Adrenal gland (tissue), 5 donors: ENCODE measurements around the gene MRPS11.

Experiments used
- POLR2A ChIP-seq, 2 donors: fragments of 450-650 bp; IDR thresholded peaks; one replicate each; pipeline ENCODE4 v1.6.1; 2017; ENCODE audit warnings: antibody characterized with exemption in 2 of 2, mild to moderate bottlenecking in 2 of 2, moderate library complexity in 1 of 2
- TF ChIP-seq, protein P1 (sequence below), 6 experiments: fragments of 450-650 bp in 4 of 6; fragments of 200-600 bp in 2 of 6; sonication (generic) in 1 of 6; IDR thresholded peaks; 1 replicate in 5 of 6; 2 replicates in 1 of 6; pipeline versions ENCODE4 v1.5.1 to v1.8.0; 2016 to 2021; ENCODE audit warnings: antibody characterized with exemption in 6 of 6, mild to moderate bottlenecking in 2 of 6, moderate library complexity in 1 of 6
- donor health status: DM: no; HTN: no; CAD: no.

- TF ChIP-seq, protein P1, sequence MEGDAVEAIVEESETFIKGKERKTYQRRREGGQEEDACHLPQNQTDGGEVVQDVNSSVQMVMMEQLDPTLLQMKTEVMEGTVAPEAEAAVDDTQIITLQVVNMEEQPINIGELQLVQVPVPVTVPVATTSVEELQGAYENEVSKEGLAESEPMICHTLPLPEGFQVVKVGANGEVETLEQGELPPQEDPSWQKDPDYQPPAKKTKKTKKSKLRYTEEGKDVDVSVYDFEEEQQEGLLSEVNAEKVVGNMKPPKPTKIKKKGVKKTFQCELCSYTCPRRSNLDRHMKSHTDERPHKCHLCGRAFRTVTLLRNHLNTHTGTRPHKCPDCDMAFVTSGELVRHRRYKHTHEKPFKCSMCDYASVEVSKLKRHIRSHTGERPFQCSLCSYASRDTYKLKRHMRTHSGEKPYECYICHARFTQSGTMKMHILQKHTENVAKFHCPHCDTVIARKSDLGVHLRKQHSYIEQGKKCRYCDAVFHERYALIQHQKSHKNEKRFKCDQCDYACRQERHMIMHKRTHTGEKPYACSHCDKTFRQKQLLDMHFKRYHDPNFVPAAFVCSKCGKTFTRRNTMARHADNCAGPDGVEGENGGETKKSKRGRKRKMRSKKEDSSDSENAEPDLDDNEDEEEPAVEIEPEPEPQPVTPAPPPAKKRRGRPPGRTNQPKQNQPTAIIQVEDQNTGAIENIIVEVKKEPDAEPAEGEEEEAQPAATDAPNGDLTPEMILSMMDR (IDR thresholded peaks at IDR 0.05) = no peak
- no peak for TF ChIP-seq POLR2A (IDR thresholded peaks at IDR 0.05)
Measured at GRCh38 chr15:88518903-88519302, 51.4 kb downstream of the MRPS11 start.
